Raji (cell line): ENCODE results near the gene CCDC91.

ENCODE experiments used
- POLR2A ChIP-seq: IDR thresholded peaks from 2 replicates; pipeline ENCODE4 v1.6.1; 2011; ENCODE audit warnings: low read depth, low read length, control low read depth; ENCODE audit not compliant: insufficient read depth

Gene CCDC91

DNA sequence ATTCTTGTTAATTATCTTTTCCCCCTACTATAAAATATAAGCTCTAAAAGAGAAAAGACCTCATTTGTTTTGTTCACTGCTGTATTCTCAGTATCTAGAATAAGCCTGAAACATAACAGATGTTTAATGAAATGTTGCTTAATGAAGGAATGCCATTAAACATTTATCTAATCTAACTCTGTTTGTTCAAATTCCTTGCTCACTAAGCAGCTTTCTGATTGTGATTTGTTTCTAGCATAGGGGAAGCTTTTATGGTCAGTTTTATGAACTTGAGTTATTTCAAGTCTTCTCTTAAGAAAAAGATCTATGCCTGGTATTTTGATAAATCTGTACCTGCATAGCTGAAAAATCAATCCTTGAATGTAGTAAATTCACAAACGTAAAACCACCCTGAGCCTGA lies 308.6 kb downstream of the CCDC91 start:
- no peak for TF ChIP-seq POLR2A

DNA sequence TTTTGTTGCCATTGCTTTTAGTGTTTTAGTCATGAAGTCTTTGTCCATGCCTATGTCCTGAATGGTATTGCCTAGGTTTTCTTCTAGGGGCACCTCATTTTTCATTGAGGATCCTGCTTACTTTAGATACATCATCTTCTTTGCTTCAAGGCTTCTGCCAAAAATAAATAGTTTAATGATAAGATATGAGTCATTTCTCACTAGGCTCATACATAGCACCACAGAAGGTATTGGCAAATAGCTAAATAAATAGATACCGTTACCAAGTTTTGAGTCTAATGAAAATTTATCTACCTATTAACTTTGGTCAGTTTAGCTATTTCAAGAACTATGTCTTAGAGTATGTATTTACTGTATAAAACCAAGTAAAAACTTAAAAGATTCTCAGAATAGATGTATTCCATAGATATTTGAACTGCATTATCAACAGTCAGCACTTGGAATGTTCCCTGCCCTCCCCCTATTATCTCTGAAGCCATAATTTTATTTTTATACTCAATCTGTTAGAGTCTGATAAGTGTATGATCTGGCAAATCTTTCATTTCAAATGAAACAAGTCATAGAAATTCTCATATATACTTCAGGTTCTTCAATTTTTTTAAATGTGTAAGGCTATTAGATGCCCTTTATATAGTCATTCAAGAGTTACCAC lies 310.2 kb downstream of the CCDC91 start:
- TF ChIP-seq POLR2A, result no peak

GRCh38 chr12:28506271-28506670 lies 316.0 kb downstream of the CCDC91 start:
- no peak for TF ChIP-seq POLR2A

DNA sequence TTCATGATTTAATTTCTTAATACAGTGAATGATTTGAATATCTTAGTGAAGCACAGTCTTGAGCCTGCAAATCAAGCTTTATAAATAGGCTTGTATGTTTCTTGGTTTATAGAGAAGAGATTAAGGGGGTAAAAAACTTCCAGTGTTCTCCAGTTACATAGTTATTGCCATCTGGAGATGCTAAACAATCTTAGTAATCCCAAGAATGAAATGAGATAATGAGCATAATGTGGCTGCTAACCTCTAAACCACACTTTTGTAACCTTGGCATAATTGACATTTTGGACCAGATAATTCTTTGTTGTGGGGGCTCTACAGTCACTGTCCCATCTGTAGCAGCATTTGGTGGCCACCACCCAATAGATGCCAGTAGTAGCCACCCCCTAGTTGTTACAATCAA lies 316.8 kb downstream of the CCDC91 start:
- no peak for TF ChIP-seq POLR2A

GRCh38 chr12:28507867-28508266 lies 317.6 kb downstream of the CCDC91 start:
- no peak for TF ChIP-seq POLR2A

DNA sequence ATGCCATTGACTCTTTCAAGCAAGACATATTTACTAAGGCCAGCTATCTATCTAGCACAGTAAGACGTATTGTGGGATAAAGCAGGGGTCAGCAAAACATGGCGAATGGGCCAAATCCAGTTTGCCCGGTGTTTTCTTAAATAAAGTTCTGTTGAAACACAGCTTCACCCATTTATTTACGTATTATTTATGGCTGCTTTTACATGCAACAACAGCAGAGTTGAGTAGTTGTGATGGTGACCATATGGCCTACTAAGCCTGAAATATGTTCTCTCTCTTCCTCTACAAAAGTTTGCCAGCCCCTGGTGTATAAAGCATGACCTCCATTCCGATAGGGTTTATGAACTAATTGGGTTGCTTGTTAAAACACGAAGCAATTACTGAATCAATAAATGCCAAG lies 322.1 kb downstream of the CCDC91 start:
- TF ChIP-seq POLR2A, result no peak

DNA sequence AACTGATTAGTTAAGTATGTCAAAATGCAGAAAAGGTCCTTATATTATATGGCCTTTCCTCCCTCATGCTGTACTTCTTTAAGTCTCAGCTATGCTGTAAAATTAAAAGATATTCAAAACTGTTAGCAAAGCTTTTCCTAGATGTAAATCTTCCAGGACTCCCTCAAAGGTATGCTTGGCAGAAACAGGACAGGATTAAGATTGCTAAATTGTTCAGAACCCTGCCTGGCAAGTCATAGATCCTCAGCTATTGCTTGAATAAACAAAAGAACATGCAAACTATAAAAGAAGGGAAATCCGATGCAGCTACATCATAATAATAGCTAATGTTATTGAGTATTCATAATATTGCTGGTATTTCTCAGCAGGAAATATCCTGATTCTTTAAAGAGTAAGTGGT lies 322.6 kb downstream of the CCDC91 start:
- no peak for TF ChIP-seq POLR2A

GRCh38 chr12:28513983-28514382 lies 323.7 kb downstream of the CCDC91 start:
- no peak for TF ChIP-seq POLR2A

- no peak for TF ChIP-seq POLR2A
Measured at GRCh38 chr12:28517101-28517500, 326.8 kb downstream of the CCDC91 start.

GRCh38 chr12:28527631-28528249 lies 337.5 kb downstream of the CCDC91 start:
- TF ChIP-seq POLR2A, result no peak

- TF ChIP-seq POLR2A, result no peak
Measured at GRCh38 chr12:28535216-28535615, 345.0 kb downstream of the CCDC91 start.

DNA sequence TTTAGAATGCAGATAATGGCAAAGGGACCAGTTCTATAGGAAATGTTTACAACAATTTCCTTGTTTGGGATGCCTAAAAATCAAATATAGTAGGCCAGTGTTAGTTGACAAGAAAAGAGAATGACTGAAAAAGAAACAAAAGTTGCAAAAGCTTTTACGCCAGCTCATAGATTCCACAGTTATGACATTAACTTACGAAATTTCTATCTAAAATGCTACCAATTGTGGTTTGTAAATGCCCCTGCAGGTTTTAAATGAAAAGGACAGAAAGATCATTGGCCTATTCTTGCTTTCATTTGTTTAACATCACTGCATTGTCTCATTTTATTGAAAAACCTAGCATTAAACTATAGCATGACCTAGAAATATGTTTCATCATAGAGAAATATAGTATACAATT lies 345.8 kb downstream of the CCDC91 start:
- no peak for TF ChIP-seq POLR2A

- TF ChIP-seq POLR2A, result no peak
Measured at GRCh38 chr12:28537474-28537873, 347.2 kb downstream of the CCDC91 start.

DNA sequence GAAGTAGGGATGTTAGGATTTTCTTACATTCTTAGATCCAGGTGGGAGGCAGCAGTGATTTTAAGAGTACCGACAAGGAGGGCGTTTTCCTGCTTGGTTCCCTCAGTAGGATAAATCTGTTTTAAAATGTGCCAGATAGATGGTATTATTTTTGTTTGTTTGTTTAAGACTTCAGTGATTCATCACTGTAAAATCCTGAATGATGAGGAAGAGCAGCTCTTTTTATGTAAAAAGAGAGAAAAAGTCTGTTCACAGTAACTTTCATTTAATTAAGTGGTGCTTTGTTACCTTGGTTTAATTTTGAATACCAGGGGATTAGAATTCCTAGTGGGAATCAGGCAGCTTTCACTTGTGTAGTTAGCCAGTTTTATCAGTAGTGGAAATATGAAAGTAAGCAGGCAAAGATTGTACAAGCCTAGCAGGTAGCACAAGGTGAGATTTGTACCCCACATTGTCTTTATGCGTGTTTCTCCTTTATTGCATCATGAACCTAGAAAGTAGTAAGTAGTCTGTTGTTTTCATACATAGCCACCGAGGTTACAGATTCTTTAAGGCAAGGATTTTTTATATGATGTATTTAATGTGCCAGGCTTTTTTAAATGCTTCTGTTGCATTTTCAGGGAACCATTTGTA lies 349.6 kb downstream of the CCDC91 start:
- no peak for TF ChIP-seq POLR2A

DNA sequence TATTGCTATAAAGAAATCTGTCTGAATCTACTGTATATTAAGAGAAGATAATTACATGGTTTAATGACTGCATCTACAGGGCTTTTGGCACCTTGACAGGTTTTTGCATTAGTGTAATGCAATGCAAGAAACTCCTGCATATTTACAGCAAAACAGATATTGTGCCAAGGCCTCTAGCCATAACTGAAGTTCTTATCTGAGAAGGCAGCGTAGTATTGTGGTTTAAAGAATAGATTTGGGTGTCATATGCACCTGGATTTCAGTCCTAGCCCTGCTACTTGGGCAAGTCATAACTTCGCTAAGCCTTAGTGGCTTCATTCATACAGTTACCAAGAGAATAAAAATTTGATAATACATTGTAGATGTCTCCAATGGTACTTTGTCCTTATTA lies 350.1 kb downstream of the CCDC91 start:
- no peak for TF ChIP-seq POLR2A
